Stimulated activated naive CD8-positive, alpha-beta T cell treated with anti-CD3 and anti-CD28 coated beads, Interleukin-15, Interleukin-2, amounts not matched to agents 100 ng/mL and 50 ng/mL, for 24 hours (primary cell): Measurements from ENCODE around the gene LMO7.
"Not testable (repeated sequence)": the region's sequence is repeated elsewhere in the genome, so short reads cannot be mapped to it uniquely, and the experiment has no call there.

Experiments
- H3K27ac Mint-ChIP-seq: one replicate; pipeline ENCODE4 v1.8.0; 2021; ENCODE audit warnings: mild to moderate bottlenecking, mixed read lengths
- H3K27me3 Mint-ChIP-seq: one replicate; pipeline ENCODE4 v1.8.0; 2021; ENCODE audit warnings: mixed read lengths
- H3K36me3 Mint-ChIP-seq: one replicate; pipeline ENCODE4 v1.8.0; 2021; ENCODE audit warnings: low read depth, mixed read lengths
- H3K4me1 Mint-ChIP-seq: one replicate; pipeline ENCODE4 v1.8.0; 2021; ENCODE audit warnings: low read depth, mixed read lengths
- H3K4me3 Mint-ChIP-seq: one replicate; pipeline ENCODE4 v1.8.0; 2021; ENCODE audit warnings: mild to moderate bottlenecking, mixed read lengths
- H3K9me3 Mint-ChIP-seq: one replicate; pipeline ENCODE4 v1.8.0; 2021; ENCODE audit warnings: mixed read lengths

LMO7 gene

DNA sequence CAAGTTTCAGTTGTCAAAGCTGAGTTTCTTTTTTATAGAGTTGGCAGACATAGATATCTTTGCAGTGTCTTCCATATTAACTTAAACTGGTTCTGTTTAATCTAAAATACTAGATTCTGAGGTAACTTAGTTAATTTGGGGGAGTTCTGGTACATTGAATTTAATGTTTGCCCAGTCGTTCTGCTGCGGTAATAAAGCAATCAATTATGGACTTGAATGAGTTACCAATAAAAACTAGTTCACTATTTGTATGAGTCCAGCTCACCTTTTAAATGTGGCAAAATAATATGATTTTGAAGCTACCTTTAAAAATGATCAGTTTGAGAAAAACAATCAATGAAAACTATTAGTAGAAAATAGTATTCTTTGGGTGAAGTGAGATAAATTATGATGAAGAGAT is 90.2 kb downstream of the LMO7 start:
- Mint-ChIP-seq H3K9me3 (peaks cover 3% of the 10 kb centered on the region), H3K4me3 (no peak overlapping the region), H3K27me3 (no peaks in the 10 kb centered on the region), H3K27ac (no peak overlapping the region), H3K36me3 (peaks cover 4% of the 10 kb centered on the region), H3K4me1 (no peaks in the 10 kb centered on the region)

DNA sequence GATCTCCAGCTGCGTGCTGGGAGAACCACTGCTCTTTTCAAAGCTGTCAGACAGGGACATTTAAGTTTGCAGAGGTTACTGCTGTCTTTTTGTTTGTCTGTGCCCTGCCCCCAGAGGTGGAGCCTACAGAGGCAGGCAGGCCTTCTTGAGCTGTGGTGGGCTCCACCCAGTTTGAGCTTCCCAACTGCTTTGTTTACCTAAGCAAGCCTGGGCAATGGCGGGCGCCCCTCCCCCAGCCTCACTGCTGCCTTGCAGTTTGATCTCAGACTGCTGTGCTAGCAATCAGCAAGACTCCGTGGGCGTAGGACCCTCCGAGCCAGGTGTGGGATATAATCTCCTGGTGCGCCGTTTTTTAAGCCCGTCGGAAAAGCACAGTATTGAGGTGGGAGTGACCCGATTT is 97.0 kb downstream of the LMO7 start:
- H3K9me3 Mint-ChIP-seq = peaks cover 16% of the 10 kb centered on the region
- H3K27ac Mint-ChIP-seq, H3K4me3 Mint-ChIP-seq, H3K27me3 Mint-ChIP-seq, H3K4me1 Mint-ChIP-seq: not testable (repeated sequence)
- H3K36me3 Mint-ChIP-seq = peaks cover 14% of the 10 kb centered on the region

DNA sequence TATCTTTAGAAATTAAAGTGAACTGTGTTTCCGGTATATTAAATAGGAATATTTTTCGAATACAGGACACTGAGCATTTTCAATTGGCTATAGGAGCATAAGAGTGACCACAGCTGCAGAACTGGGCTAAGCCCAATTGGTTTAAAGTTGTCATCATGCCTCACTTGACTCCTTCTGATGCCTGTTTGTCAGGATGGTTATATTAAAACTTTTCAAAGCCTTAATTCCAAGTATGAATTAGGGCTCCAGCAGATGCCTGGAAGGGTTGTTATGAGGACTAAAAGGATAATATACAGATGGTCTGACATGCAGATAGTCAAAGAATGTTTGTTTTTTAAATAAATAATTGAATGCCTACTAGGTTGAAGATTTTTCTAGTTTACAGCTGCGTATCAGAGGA is 100.0 kb downstream of the LMO7 start:
- peaks cover 14% of the 10 kb centered on the region for H3K36me3 Mint-ChIP-seq
- H3K4me3 Mint-ChIP-seq = no peak overlapping the region
- no peak overlapping the region for H3K27ac Mint-ChIP-seq
- peaks cover 8% of the 10 kb centered on the region for H3K4me1 Mint-ChIP-seq
- H3K9me3 Mint-ChIP-seq = peaks cover 15% of the 10 kb centered on the region
- H3K27me3 Mint-ChIP-seq = no peaks in the 10 kb centered on the region

DNA sequence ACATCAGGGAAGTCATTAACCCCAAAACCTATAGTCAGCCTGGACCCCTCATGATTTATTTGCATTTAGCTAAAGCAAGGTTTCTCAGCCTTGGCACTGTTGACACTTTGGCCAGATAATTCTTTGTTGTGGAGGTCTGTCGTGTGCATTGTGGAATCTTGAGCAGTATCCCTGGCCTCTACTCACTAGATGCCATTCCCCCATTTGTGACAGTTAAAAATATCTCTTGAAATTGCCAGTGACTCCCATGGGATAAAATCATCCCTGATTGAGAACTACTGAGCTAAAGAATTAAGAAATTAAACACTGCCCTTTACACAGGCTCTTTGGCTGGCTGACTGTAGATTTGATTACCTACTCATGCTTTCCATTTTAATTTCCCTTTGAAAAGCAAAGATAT is 102.7 kb downstream of the LMO7 start:
- peaks cover 7% of the 10 kb centered on the region for H3K36me3 Mint-ChIP-seq
- H3K4me1 Mint-ChIP-seq = peaks cover 8% of the 10 kb centered on the region
- H3K27ac Mint-ChIP-seq = no peak overlapping the region
- H3K9me3 Mint-ChIP-seq = peaks cover 14% of the 10 kb centered on the region
- H3K4me3 Mint-ChIP-seq = no peak overlapping the region
- no peaks in the 10 kb centered on the region for H3K27me3 Mint-ChIP-seq

DNA sequence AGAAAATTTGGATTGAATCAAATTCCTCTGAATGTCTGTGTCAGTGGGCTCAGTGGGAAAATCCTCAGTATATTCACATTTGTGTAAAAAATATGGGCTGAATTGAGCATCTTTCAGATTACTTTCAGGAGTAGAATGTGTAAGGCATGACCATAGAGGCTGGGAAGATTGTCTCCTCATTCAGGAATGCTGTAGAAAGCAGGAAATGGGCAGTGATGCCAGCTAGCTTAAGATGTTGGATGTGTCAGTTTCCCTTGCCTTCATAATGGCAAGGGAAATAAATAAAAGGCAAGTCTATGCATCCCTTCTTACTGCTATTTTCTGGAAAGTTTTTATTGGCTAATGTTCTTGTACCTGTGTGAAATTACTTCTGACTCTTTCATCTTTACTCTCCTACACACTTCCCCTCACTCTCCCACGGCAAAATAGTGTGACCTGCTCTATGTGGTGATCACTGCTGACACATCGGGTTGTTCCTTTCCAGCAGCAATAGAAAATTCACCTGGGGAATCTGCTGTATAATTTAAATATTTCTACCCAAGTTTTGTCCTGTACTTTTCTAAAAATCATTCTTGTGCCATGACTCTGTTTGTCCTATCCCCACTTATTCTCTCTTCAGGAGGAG is 103.2 kb downstream of the LMO7 start:
- no peak overlapping the region for H3K27ac Mint-ChIP-seq
- peaks cover 4% of the 10 kb centered on the region for H3K36me3 Mint-ChIP-seq
- H3K27me3 Mint-ChIP-seq = no peaks in the 10 kb centered on the region
- H3K9me3 Mint-ChIP-seq = peaks cover 14% of the 10 kb centered on the region
- H3K4me1 Mint-ChIP-seq = peaks cover 8% of the 10 kb centered on the region
- no peak overlapping the region for H3K4me3 Mint-ChIP-seq

DNA sequence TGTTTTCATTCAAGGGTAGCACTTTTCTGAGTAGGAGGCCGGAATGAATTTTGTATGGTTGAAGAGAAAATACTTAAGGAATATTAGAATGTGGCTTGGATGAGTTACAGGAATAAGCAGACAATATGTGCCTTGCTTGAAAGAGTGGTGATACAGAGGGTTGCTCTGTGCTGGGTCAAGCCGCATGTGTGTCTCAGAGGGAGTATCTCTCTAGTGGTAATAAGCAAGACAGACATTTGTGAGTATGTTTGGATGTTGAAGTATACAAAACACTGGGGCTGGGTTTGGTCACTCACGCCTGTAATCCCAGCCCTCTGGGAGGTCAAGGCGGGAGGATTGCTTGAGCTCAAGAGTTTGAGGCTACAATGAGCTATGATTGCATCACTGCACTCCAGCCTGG is 103.9 kb downstream of the LMO7 start:
- H3K4me3 Mint-ChIP-seq = no peak overlapping the region
- H3K27me3 Mint-ChIP-seq = no peaks in the 10 kb centered on the region
- no peak overlapping the region for H3K27ac Mint-ChIP-seq
- peaks cover 14% of the 10 kb centered on the region for H3K9me3 Mint-ChIP-seq
- peaks cover 4% of the 10 kb centered on the region for H3K36me3 Mint-ChIP-seq
- H3K4me1 Mint-ChIP-seq = peaks cover 8% of the 10 kb centered on the region

DNA sequence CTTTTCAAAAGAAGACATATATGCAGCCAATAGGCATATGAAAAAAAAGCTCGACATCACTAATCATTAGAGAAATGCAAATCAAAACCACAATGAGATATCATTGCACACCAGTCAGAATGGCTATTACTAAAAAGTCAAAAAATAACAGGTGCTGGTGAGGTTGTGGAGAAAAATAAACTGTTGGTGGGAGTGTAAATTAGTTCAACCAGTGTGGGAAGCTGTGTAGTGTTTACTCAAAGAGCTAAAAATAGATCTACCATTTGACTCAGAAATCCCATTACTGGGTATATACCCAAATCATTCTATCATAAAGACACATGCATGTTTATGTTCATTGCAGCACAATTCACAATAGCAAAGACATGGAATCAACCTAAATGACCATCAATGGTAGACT is 106.9 kb downstream of the LMO7 start:
- not testable (repeated sequence) for H3K4me3 Mint-ChIP-seq, H3K36me3 Mint-ChIP-seq, H3K4me1 Mint-ChIP-seq, H3K27me3 Mint-ChIP-seq, H3K27ac Mint-ChIP-seq
- peaks cover 14% of the 10 kb centered on the region for H3K9me3 Mint-ChIP-seq

DNA sequence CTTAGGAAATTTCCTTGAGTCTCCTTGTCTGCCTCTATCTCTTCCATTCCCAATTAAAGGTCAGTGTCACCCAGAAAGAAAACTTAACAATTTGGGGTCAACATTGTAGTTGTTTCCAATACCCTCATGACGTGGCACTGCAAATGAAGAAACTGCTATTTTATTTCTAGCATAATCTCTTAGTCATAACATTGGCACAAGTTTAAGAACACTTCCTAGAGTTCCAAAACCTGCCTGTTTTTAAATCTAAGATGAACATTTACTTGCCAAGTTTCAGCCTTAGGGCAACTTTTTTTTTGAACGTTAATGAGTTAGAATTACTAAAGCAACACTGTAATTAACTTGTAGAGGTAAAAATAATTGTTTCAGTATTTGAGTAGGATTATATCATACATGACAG is 108.0 kb downstream of the LMO7 start:
- peaks cover 4% of the 10 kb centered on the region for H3K36me3 Mint-ChIP-seq
- no peak overlapping the region for H3K27ac Mint-ChIP-seq
- peaks cover 7% of the 10 kb centered on the region for H3K4me1 Mint-ChIP-seq
- no peak overlapping the region for H3K4me3 Mint-ChIP-seq
- H3K9me3 Mint-ChIP-seq = peaks cover 14% of the 10 kb centered on the region
- H3K27me3 Mint-ChIP-seq = no peaks in the 10 kb centered on the region

DNA sequence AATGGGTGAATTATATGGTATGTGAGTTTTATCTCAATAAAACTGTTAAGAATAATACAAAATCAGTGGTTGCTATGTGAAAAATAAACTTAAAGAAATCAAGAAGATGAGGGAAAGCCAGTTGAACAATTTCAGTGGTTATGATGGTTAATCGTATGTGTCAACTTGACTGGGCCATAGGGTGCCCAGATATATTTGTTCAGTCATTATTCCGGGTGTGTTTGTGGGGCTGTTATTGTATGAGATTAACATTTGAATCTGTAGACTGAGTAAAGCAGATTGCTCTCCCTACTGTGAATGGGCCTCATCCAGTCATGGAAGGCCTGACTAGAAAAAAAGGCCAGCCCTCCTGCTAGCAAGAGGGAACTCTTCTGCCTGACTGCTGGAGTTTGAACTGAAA is 109.3 kb downstream of the LMO7 start:
- no peak overlapping the region for H3K4me3 Mint-ChIP-seq
- no peaks in the 10 kb centered on the region for H3K4me1 Mint-ChIP-seq
- H3K9me3 Mint-ChIP-seq = peaks cover 14% of the 10 kb centered on the region
- peaks cover 4% of the 10 kb centered on the region for H3K36me3 Mint-ChIP-seq
- H3K27me3 Mint-ChIP-seq = no peaks in the 10 kb centered on the region
- no peak overlapping the region for H3K27ac Mint-ChIP-seq

DNA sequence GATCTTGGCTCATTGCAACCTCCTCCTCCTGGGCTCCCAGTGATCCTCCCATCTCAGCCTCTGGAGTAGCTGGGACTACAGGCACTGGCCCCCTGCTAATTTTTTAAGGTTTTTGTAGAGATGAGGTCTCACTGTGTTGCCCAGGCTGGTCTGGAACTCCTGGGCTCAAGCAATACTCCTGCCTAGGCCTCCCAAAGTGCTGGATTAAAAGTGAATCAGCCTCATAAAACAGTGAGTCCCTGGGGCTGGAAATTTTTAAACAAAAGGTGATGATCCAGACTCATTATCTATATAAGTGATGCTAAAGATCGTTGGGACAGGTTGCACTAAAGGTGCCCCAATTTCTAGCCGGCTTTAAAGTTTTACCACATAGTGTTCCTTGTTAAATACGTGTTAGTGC is 112.7 kb downstream of the LMO7 start:
- Mint-ChIP-seq H3K4me3 (no peak overlapping the region), H3K36me3 (no peaks in the 10 kb centered on the region), H3K27me3 (no peaks in the 10 kb centered on the region), H3K27ac (no peak overlapping the region), H3K9me3 (peaks cover 11% of the 10 kb centered on the region), H3K4me1 (no peaks in the 10 kb centered on the region)

DNA sequence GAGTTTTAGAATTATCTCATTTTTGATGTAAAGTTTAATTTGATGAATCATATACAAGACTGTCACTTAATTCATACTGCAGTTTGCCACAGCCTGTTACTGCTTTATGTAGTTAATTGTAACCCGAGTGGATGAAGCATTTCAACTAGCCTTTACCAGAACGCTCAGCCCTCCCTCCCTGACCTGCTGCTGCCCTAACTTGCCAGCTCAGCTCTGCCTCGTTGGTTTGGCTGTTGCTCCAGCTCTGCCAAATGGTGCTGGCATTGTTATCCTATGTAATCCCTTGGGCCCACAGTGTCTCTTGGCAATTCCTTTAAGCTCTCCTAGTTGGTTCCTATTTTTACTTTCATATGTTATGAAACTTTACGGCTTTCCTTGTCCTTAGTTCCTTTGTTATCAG is 113.3 kb downstream of the LMO7 start:
- H3K27me3 Mint-ChIP-seq = no peaks in the 10 kb centered on the region
- H3K4me3 Mint-ChIP-seq = no peak overlapping the region
- peaks cover 16% of the 10 kb centered on the region for H3K9me3 Mint-ChIP-seq
- no peaks in the 10 kb centered on the region for H3K4me1 Mint-ChIP-seq
- H3K27ac Mint-ChIP-seq = no peak overlapping the region
- peaks cover 3% of the 10 kb centered on the region for H3K36me3 Mint-ChIP-seq

DNA sequence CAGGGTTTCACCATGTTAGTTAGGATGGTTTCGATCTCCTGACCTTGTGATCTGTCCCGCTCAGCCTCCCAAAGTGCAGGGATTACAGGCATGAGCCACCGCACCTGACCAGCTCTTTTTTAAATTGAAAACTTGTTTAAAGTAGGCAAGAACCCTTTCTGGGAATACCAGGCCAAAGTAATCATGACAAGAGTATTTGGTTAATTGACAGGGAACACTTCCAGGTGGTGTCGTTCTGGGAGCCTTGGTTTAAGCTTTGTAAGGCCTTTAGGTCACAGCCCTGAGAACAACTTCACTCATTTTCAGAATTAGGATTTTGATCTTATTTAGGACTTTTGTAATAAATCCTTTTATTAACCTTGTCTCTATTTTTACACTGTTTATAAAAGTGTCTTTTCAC is 115.2 kb downstream of the LMO7 start:
- H3K27ac Mint-ChIP-seq = no peak overlapping the region
- H3K27me3 Mint-ChIP-seq = no peaks in the 10 kb centered on the region
- H3K4me3 Mint-ChIP-seq = no peak overlapping the region
- peaks cover 16% of the 10 kb centered on the region for H3K9me3 Mint-ChIP-seq
- peaks cover 5% of the 10 kb centered on the region for H3K4me1 Mint-ChIP-seq
- peaks cover 3% of the 10 kb centered on the region for H3K36me3 Mint-ChIP-seq

DNA sequence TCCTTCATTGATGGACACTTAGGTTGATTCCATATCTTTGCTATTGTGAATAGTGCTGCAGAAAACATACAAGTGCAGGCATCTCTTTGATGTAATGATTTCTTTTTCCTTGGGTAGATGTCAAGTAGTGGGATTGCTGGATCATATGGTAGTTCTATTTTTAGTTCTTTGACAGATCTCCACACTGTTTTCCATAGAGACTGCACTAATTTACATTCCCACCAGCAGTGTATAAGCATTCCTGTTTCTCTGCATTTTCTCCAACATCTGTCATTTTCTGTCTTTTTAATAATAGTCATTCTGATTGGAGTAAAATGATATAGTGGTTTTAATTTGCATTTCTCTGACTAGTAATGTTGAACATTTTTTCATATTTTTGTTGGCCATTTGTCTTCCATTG is 116.7 kb downstream of the LMO7 start:
- peaks cover 3% of the 10 kb centered on the region for H3K36me3 Mint-ChIP-seq
- no peak overlapping the region for H3K27ac Mint-ChIP-seq
- no peak overlapping the region for H3K4me3 Mint-ChIP-seq
- H3K27me3 Mint-ChIP-seq = no peaks in the 10 kb centered on the region
- peaks cover 10% of the 10 kb centered on the region for H3K4me1 Mint-ChIP-seq
- H3K9me3 Mint-ChIP-seq = peaks cover 16% of the 10 kb centered on the region

DNA sequence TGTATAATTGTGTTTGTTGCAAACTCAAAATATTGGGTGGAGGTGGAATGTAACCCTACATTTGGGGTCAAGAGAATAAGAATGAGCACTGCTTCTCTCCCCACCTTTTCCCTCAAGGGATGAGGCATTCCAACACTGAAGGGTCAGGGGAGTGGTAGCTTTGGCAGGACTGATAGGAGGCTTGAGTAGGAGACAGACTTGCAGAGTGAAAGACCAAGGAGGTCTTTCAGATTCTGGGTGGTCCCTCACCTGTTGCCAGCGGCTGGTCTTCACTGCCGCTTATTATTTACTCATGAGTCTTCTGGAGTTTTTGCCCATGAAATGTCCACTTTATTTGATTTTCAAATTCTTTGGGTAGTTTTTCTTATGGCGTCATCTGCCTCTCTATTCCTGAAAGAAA is 118.8 kb downstream of the LMO7 start:
- H3K9me3 Mint-ChIP-seq = peaks cover 16% of the 10 kb centered on the region
- H3K27me3 Mint-ChIP-seq = no peaks in the 10 kb centered on the region

DNA sequence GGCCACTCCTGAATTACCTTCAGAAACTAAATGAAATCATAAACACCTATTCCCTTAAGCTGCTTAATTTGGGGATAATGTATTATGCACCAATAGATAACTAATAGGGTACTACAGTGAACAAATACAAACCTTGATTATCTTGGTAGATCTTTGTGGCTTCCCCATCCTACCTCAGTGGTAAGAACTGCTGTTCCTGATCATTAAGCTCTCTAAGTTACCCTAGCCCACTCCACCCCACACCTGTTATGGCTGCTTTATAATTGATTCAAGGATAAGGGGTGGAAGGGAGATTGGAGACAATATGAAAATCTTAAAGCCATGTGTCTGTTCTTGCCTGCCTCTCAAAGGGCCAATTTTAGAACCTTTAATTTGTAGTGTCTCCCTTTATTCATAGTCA is 121.2 kb downstream of the LMO7 start:
- peaks cover 3% of the 10 kb centered on the region for H3K36me3 Mint-ChIP-seq
- H3K9me3 Mint-ChIP-seq = peaks cover 16% of the 10 kb centered on the region
- no peak overlapping the region for H3K4me3 Mint-ChIP-seq

More for the DNA sequence above, 118.8 kb downstream of the LMO7 start:
- Mint-ChIP-seq H3K4me1 (peaks cover 17% of the 10 kb centered on the region), H3K4me3 (no peak overlapping the region), H3K36me3 (peaks cover 3% of the 10 kb centered on the region), H3K27ac (no peak overlapping the region)

DNA sequence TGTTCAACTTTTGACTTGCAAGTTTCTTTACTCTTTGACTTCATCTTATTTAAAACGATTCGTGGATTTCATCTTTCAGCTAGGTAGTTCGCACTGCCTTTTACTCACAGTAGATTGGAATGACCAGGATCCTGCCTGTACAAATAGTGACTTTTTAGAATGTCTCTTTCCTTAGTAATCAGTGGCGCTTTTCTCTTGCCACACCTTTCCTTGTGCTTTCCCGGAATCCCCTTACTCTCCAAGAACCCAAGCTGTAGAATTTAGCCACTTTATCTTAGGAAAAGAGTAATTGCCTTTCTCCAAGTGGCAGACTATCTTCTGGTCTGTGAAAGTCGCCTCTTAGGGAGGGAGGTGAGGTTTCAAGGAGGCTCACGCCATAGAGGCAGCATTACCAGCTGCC is 123.4 kb downstream of the LMO7 start:
- H3K36me3 Mint-ChIP-seq = no peaks in the 10 kb centered on the region
- H3K27ac Mint-ChIP-seq = no peak overlapping the region
- H3K4me1 Mint-ChIP-seq = peaks cover 59% of the 10 kb centered on the region
- H3K9me3 Mint-ChIP-seq = no peaks in the 10 kb centered on the region
- no peak overlapping the region for H3K4me3 Mint-ChIP-seq
- no peaks in the 10 kb centered on the region for H3K27me3 Mint-ChIP-seq

More for the DNA sequence above, 121.2 kb downstream of the LMO7 start:
- H3K27me3 Mint-ChIP-seq = no peaks in the 10 kb centered on the region
- H3K27ac Mint-ChIP-seq = no peak overlapping the region
- H3K4me1 Mint-ChIP-seq = peaks cover 39% of the 10 kb centered on the region
